Neural cell (in vitro differentiated cells): Measurements from ENCODE around the gene AARS2.

Experiments
- EP300 ChIP-seq: fragments of 450-650 bp; conservative IDR thresholded peaks from 2 replicates; pipeline ENCODE4 v1.6.1; 2014; ENCODE audit warnings: antibody characterized with exemption, mild to moderate bottlenecking, moderate library complexity; ENCODE audit not compliant: poor library complexity, severe bottlenecking
- EZH2 ChIP-seq: fragments of 200-600, 300-800 bp; shearing (Covaris generic), sonication (generic); IDR thresholded peaks from 2 replicates; pipeline ENCODE4 v1.6.1; 2014; ENCODE audit warnings: antibody characterized with exemption, low read length, borderline replicate concordance, mild to moderate bottlenecking; ENCODE audit not compliant: insufficient read depth, poor library complexity, severe bottlenecking
- POLR2AphosphoS5 ChIP-seq: IDR thresholded peaks from 2 replicates; pipeline ENCODE4 v1.6.1; 2012
- TF ChIP-seq, protein P1 (sequence below): fragments of 450-650 bp; IDR thresholded peaks from 2 replicates; pipeline ENCODE4 v1.5.1; 2014; ENCODE audit warnings: antibody characterized with exemption, mild to moderate bottlenecking, moderate library complexity; ENCODE audit not compliant: poor library complexity, severe bottlenecking

DNA sequence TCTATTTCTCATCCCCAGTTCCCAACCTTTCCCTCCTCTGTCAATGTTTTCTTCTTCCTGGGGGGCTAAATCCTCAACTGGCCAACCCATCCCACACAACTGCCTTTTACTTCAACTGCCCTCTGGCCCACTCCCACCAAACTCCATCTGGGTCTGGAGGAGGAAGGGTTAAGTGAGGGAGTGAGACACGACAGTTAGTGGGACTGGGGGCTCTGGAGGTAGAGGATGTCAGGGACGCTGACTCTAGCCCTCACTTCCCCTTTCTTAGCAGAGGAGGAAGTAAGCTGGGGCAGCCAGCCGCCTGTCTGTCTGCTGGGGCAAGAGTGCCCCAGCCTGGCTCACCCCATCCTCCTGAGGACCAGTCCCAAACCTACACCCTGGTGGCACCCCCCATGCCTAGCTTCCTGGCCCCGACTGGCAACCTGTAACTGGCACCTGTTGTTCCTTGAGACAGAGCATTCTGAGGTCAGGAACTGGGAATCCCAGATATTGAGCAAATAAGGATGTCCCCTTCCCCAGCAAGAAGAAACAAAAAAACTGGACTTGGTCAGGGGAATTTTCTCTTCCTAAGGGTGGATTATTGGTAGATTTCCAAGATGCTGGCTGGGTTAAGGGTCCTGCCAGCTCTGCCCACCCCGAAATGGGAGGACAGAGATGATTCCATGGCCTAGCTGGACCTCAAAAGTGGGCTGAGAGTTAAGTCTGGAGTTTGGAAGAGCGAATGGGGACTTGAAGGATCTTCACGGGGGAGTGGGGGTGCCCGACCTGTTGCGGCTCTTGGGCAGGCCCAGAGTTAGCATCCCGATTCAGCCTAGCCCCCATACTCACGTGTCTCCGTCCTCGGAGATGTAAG is 48.8 kb downstream of the AARS2 start:
- TF ChIP-seq, protein P1, sequence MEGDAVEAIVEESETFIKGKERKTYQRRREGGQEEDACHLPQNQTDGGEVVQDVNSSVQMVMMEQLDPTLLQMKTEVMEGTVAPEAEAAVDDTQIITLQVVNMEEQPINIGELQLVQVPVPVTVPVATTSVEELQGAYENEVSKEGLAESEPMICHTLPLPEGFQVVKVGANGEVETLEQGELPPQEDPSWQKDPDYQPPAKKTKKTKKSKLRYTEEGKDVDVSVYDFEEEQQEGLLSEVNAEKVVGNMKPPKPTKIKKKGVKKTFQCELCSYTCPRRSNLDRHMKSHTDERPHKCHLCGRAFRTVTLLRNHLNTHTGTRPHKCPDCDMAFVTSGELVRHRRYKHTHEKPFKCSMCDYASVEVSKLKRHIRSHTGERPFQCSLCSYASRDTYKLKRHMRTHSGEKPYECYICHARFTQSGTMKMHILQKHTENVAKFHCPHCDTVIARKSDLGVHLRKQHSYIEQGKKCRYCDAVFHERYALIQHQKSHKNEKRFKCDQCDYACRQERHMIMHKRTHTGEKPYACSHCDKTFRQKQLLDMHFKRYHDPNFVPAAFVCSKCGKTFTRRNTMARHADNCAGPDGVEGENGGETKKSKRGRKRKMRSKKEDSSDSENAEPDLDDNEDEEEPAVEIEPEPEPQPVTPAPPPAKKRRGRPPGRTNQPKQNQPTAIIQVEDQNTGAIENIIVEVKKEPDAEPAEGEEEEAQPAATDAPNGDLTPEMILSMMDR = no peak
- TF ChIP-seq POLR2AphosphoS5 = no peak
- TF ChIP-seq EZH2 = no peak
- TF ChIP-seq EP300 = no peak
